ENCODE data around the gene NLRP3.
A peak's percentile ranks its signal among the peaks of the same experiment; 100 is the strongest.
"Not testable (repeated sequence)": the region's sequence is repeated elsewhere in the genome, so short reads cannot be mapped to it uniquely, and the experiment has no call there.

NLRP3 gene

GRCh38 chr1:247468481-247469140 is 52.6 kb downstream of the NLRP3 start:
- DNase-seq (ENCODE audit: low read depth in 2 of 2, low spot score in 1 of 2), result no peak

- no peak for DNase-seq (ENCODE audit: low read depth in 2 of 2, low spot score in 1 of 2)
These were observed 53.2 kb downstream of the NLRP3 start for GRCh38 chr1:247469141-247469535.

DNA sequence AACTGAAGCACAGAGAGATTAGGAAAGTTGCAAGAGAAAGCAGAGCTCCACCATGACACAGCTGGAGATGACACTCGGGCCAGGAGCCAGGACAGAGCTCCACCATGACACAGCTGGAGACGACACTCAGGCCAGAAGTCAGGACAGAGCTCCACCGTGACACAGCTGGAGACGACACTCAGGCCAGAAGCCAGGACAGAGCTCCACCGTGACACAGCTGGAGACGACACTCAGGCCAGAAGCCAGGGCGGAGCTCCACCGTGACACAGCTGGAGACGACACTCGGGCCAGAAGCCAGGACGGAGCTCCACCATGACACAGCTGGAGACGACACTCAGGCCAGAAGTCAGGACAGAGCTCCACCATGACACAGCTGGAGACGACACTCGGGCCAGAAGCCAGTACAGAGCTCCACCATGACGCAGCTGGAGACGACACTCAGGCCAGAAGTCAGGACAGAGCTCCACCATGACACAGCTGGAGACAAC is 55.0 kb downstream of the NLRP3 start:
- not testable (repeated sequence) for DNase-seq (ENCODE audit: low read depth in 2 of 2, low spot score in 1 of 2)

GRCh38 chr1:247471445-247472016 is 55.6 kb downstream of the NLRP3 start:
- DNase-seq (ENCODE audit: low read depth in 2 of 2, low spot score in 1 of 2), result no peak

DNA sequence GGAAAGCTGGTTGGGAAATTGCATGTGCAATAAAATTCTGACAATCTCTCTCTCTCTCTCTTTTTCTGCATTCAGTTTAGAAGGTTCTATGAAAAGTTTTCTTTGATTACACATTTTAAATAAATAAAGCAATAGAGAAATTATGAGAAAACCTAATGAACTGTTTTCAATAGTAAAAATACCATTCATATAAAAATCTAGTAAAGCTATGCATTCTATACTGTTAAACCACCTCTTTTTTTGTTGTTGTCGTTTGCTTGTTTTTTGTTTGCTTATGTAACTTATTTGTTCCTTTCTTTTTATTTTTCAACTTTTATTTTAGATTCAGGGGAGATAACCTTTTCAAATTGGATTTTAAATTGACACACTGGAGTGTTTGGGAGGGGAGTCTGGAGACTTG is 56.1 kb downstream of the NLRP3 start:
- no peak for DNase-seq (ENCODE audit: low read depth in 2 of 2, low spot score in 1 of 2)

GRCh38 chr1:247474367-247474766 is 58.4 kb downstream of the NLRP3 start:
- DNase-seq (ENCODE audit: low read depth in 2 of 2, low spot score in 1 of 2), result no peak

DNA sequence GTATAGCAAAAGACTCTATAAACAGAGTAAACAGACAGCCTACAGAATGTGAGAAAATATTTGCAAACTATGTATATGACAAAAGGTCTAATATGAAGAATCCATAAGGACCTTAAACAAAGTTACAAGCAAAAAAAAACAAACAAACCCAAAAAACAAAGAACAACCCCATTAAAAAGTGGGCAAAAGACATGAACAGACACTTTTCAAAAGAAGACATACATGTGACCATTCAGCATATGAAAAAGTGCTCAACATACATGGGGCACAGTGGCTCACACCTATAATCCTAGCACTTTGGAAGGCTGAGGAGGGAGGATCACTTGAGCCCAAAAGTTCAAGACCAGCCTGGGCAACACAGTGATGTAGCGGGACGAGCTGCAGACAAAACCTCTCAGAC is 59.8 kb downstream of the NLRP3 start:
- DNase-seq (ENCODE audit: low read depth in 2 of 2, low spot score in 1 of 2), result no peak

DNA sequence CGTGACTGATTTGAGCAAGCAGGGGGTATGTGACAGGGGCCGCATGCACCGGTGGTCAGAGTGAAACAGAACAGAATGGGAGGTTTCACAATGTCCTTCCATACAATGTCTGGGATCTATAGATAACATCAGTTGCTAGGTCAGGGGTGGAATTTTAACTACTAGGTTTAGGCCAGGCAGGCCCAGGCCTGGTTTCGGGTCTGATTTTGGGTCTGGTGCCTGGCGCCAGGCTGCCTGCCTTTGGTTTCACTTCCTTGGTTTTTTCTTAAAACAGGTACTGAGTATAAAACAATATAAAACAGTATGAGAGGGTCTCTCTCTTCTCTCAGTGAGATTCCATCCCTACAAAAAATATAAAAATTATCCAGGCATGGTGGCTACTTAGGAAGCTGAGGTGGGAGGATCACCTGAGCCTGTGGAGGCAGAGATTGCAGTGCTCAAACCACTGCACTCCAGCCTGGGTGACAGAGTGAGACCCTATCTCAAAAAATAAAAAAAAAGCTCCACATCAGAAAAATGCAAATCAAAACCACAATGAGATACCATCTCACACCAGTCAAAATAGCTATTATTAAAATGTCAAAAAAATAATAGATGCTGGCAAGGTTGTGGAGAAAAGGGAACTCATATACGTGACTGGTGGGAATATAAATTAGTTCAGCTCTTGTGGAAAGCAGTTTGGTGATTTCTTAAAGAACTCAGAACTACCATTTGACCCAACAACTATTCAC is 60.5 kb downstream of the NLRP3 start:
- DNase-seq (ENCODE audit: low read depth in 2 of 2, low spot score in 1 of 2), result not testable (repeated sequence)

DNA sequence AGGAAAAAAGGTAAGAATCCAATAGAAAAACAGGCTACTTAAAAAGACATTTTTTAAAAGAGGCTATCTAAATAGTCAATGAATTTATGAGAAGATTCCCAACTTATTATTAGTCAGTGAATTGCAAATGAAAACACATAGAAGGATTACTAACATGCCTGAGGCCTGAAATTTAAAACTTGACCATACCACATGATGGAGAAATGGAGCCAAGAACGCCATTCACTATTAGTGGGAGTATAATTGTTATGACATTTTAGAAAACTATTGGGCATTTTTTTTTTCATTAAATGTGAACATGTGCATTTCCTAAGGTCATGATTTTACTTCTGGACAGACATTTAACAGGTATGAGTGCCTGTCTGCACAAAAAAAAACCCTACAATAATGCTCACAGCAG is 66.8 kb downstream of the NLRP3 start:
- DNase-seq (ENCODE audit: low read depth in 2 of 2, low spot score in 1 of 2), result no peak

DNA sequence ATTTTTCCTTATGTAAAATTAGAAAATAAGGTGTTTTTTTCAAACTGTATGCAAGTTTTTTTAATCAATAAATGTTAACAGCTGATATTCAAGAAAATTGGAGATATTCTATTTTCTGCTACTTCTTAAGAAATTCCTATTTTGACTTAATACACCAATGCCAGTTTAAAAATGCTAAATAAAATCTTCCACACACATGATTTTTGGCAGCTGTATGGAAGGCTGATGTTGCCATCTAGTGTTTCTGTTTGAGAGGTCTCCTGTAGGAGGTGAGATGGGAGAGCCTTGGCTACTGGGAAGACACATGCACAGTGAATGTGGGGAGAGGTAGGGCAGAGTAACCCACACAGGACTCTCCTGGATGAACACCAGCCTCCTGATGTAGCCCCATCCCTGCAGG is 71.1 kb downstream of the NLRP3 start:
- DNase-seq (ENCODE audit: low read depth in 2 of 2, low spot score in 1 of 2), result peak in 1 of 2 donors; percentile 11

GRCh38 chr1:247491328-247491727 is 75.4 kb downstream of the NLRP3 start:
- no peak for DNase-seq (ENCODE audit: low read depth in 2 of 2, low spot score in 1 of 2)

DNA sequence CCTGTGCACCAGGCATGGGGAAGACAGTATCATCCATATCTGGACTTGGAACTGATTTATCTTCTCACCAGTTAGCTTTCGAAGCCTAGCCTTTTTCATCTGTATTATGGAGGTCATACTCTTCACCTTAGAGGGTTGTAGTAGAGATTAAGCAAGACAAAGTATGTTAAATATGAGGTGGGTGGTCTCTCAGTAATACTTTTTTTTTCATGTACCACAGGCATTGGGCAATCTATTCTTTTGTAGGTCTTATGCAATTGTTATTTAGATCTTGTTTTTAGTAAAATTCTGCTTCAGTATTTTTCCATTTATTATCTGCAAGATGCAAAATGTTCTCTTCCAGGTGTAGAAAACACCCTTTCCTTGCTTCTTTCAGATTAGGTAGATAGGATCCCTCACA is 77.1 kb downstream of the NLRP3 start:
- DNase-seq (ENCODE audit: low read depth in 2 of 2, low spot score in 1 of 2), result no peak

DNA sequence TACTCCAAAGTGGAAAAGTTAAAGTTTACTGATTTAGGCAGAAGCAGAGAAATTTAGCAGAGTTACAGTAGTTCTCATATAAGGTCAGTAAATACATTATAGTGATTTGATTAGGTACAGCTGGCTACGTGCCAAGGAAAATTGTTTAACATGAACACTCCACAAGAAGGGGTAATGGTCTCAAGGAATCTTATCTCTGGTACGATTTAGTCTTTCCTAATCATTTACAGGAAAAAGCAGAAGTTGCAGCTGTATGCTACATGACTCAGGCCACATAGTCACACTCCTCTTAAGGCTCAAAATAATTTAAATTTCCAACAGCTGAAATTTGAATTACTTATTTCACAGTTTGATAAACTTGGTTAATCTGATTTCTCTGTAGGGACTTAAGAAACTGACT is 78.8 kb downstream of the NLRP3 start:
- DNase-seq (ENCODE audit: low read depth in 2 of 2, low spot score in 1 of 2), result no peak

DNA sequence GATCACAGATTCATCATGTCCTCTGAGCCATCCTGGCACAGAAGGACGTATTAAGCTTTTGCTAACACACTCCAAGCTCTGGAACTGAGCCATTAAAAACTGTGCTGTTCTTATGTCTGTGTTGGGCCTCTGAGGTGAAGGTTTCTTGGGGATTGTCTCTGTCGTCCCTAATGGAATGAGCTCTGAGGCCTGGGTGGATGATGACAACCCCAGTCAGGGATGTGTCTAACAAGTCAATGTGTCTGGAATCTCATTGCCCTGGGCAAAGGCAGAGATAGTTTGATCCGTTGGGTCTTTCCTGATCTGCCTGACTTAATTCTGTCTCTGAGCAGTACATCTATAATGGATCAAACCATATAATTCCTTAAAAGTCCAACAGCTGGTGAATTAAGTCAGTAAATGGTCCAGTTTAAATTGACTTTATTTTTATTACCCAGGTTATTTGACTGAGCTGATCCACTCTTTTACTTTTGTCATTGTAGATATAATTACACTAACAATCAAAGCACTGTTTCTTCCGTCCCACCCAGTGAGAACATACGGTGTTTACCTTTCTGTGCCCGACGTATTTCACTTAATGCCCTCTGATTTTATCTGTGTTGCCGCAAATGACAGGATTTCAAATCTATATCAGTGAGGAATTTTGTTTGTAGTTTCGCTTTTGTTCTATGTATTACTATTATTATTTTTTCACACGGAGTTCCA is 80.8 kb downstream of the NLRP3 start:
- no peak for DNase-seq (ENCODE audit: low read depth in 2 of 2, low spot score in 1 of 2)

All from stimulated activated CD8-positive, alpha-beta memory T cell treated with anti-CD3 and anti-CD28 coated beads, Interleukin-4, amount 100 ng/mL, for 1 hour (primary cell).